Pons (tissue), 1 donor: ENCODE results near the gene PSMD10.
A peak's percentile ranks its signal among the peaks of the same experiment; 100 is the strongest.

Source experiments
- DNase-seq: peaks from one replicate; pipeline ENCODE4 v3.0.0-alpha.2; 2016; ENCODE audit warnings: low spot score

Gene PSMD10

DNA sequence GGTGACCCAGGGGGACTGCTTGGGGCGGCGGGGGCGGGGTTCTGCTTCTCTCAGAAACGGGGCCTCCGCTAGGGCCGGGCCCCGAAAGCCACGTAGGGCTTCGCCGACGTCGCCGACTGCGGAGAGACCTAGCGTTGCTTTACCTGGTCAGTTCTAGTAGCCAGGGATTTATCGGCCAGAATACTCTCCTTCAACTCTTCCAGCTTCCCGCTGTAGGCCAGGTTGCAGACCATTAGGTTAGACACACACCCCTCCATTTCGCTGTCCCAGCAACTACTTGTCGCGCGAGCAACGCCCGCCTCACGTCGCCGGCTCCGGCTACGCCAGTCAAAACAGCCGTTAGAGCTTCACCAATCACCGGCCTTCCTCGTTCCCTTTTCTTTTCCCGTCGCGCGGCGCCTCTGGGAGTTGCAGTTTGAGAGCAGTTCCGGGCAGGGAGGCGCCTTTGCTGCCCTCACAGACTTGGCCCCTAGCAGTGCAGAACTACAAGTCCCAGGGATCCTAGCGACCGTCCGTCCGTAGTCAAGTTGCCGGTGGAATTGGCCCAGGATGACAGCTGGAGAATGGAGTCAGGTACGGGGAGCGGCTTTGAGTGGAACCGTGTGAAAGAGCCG lies at the start of gene PSMD10, which contains the start of gene ATG4A:
PSMD10 (minus strand) TSS at position 279 of the 614 bp plus-strand sequence; CDS start at position 257, 22 bp downstream.
ATG4A (plus strand) TSS at position 515 of the 614 bp plus-strand sequence; CDS start at position 564, 49 bp downstream.
- DNase-seq: peak; percentile 97

DNA sequence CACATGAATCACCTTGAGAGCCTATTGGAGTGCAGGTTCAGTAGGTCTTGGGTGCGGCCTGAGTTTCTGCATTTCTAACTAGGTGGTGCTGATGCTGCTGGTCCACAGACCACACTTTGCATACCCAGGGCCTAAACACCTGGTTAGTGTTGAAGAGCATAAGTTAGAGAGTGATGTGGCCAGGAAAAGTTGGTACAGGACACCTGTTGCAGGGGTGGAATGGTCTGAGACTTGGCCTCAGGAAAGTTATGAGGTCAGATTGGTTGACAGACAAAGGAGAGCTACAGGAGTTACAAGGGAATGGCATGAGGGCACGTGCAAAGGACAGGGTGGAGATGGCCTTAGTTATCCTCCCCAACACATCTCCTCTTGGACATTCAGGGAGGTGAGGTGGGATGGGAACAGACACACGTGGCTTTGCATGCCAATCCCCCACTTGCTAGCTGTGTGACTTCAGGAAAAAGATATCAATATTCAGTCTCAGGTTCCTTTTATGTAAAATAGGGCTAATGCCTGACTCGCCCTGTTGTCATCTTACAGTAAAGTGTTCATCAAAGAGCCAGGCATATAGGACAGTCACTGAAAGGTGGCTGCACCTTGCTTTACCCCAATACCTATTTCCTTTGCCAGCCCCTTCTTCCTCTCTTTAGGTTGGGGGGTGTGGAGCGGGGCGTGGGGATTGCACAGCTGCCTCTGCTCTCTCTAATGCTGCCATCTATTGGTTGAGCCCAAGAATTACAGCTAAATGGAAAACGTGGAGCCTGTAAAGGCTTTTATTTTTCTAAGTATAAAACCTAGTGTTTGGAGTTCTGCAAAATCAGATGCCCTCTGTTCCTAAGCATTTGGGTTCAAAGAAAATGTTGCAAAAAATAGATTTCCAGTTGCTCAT lies 47.7 kb upstream of the PSMD10 start:
- DNase-seq: no peak

GRCh38 chrX:108134724-108135123 lies 43.4 kb upstream of the PSMD10 start:
- no peak for DNase-seq

- DNase-seq: peak; percentile 1
Measured at GRCh38 chrX:108132876-108133275, 41.5 kb upstream of the PSMD10 start.

DNA sequence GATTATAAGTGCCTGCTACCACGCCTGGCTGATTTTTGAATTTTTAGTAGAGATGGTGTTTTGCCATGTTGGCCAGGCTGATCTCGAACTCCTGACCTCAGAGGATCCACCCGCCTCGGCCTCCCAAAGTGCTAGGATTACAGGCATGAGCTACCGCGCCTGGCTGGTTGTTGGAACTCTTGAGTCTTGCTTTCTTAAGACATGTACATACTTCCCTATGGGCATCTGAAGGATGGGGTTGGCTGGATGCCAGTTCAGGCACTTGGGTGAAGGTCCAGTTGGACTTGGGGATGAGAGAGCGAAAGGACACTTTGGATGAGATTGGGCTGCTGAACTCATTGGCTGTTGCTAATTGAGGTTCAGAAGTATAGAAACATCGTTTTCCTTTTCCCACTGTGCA lies 40.7 kb upstream of the PSMD10 start:
- no peak for DNase-seq

DNA sequence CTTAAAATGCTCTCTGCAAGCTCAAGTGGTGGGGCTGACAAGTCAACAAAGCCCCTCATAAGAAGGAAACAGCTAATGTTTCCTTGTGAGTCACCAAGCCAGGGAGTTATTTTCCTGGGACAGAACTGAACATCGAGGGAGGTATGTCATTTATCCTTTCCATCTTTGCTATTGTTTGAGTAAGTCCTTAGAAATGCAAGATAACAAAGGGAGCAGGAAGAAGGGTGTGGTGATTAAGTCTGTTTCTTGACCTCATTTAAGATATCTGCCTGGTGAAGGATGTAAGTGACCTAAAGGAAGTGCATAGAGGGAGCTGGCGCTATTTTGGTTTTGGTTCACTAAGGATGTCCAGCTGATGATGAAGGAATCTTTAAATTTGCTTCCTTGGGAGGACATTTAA lies 40.1 kb upstream of the PSMD10 start:
- no peak for DNase-seq

GRCh38 chrX:108130889-108131288 lies 39.5 kb upstream of the PSMD10 start:
- DNase-seq: no peak

DNA sequence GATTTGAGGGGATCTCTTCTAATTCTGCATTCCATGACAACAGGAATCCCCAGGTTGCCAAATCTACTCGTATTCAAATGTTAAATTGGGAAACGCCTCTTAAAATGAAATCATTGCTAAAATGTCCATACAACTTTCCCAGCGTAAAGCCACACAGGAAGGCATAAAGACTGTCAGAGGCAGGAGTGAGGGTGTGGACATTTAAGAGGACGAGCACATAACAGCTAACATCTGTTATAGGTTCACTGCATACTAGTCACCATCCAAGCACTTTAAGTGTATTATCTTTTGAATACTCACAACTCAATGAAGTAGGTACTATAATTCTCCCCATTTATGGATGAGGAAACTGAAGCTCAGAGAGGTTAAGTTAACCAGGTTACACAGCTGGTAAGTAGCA lies 35.8 kb upstream of the PSMD10 start:
- no peak for DNase-seq

DNA sequence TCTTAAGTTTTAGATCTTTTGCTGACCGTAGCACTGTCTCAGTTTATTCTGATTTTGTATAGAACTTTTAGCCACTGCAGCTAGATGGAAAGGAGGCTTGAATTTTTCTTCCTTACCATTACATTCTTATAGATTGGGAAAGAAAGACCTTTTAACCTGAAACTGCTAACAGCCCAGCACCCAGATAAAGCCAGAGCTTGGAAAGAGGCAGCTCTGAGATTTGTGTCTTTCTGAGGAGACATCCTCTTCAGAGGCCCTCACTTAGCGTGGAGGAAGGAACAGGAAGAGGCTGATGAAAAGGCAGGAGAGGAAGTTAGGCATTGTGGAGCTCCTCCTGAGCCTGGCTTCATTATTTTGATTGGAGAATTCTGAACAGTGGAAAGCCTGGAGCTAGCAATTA lies 35.3 kb upstream of the PSMD10 start:
- DNase-seq: no peak

- no peak for DNase-seq
Measured at GRCh38 chrX:108123591-108124366, 32.4 kb upstream of the PSMD10 start.

GRCh38 chrX:108122748-108123147 lies 31.4 kb upstream of the PSMD10 start:
- no peak for DNase-seq

DNA sequence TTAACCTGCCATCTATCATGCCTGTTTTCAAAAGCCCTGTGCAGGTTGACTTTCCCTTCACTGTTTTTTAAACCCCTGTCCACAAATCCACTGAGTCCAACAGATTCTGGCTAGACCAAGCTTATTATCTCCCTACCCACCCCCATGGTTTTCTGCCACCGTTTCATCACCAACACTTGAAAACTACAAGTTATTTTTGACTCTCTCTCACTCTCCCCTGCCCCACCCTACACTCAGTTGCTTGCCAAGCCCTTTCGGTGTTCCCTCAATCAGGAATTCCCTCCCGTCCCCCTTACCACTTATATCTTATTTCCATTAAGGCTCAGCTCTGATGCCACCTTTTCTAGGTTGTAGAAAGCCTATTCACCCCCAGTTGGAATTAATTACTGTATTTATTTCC lies 29.9 kb upstream of the PSMD10 start:
- no peak for DNase-seq

DNA sequence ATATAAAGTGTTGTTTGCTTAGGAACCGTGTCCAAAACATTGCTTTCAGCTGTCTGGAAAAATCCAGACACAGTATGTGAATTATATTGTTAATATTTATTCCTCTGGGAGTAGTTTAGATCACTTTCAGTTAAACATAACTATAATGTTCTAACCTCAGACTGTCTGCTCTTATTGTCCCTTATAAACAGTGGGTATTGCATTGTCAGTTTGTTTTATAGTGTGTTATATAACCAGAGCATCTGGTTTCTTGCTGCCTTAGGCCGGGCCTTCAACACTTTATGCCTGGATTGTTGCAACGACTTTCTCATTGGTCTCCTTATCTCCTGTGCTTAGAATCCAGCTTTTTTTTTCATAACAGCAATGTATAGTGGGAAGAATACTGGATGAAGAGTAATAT lies 26.6 kb upstream of the PSMD10 start:
- no peak for DNase-seq

- DNase-seq: no peak
Measured at GRCh38 chrX:108114541-108114940, 23.2 kb upstream of the PSMD10 start.

DNA sequence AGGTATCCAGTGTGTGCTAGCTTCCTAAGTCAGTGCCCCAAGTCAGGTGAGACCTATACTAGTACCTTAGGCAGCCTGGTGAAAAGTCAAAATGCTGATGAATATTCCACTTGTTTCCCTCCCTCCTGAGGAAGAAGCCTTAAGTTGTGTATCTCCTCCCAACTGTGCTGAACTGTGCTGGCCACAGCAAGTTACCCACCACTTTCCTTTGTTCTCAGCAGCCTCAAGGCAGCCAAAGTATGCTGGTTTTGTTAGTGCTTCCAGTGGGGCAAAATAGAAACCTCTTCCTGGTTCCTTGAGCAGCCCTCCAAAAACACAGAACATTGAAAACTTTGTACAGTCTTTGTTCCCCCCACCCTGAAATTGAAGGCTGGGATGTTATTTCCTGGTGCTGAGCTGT lies 14.1 kb upstream of the PSMD10 start:
- no peak for DNase-seq

DNA sequence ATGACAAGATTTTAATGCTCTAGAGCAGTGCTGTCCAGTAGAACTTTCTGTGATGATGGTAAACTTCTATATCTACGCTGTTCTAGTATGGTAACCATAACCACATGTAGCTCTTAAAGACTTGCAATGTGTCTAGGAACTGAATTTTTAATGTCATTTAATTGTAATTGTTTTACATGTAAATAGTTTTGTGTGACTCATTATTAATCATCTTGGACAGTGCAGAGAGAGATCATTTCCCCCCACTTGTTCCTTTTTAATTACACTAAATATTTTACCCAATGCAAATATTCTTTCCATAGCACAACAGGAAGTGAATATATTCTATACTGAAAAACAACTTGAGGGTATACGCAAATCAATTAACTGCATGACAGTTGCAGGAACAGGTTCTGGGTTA lies 6.0 kb upstream of the PSMD10 start:
- no peak for DNase-seq

GRCh38 chrX:108091878-108092291 lies 543 bp upstream of the PSMD10 start:
- no peak for DNase-seq

DNA sequence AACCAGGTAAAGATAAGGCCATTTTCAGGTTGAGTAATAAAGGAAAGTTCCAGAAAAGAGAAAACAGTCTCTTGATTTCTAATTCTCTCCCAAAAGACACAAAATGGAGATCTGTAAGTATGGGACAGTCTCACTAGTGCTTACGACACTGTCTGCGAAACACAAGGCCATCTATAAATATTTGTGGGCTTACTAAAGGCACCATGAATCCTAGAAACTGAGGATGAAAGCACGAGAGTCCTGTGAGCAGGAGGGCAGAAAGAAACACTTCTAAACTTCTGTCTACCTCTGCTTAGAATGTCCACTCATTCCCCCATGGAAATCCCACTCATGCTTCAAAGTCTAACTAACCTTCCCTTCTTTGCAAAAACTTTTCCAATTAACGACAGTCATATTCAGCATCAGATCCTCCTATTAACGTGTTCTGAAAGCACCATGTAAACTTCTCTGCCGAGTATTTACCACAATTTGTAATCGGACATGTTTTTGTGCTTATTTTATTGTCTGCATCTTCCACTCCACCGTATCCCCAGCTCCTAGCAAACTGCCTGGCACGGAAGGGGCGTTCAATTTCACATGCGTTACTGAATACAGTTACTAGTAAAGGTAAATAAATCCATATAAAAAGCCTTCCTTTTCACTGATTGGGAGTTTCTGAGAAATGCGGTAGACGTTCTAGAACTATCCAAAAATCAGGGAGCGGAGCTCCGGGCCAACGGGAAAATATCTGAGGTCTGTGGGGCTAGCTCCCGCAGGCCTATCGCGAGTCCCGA lies 665 bp downstream of the PSMD10 start:
- peak; percentile 1 for DNase-seq

- no peak for DNase-seq
Measured at GRCh38 chrX:108088511-108088910, 2.8 kb downstream of the PSMD10 start.

DNA sequence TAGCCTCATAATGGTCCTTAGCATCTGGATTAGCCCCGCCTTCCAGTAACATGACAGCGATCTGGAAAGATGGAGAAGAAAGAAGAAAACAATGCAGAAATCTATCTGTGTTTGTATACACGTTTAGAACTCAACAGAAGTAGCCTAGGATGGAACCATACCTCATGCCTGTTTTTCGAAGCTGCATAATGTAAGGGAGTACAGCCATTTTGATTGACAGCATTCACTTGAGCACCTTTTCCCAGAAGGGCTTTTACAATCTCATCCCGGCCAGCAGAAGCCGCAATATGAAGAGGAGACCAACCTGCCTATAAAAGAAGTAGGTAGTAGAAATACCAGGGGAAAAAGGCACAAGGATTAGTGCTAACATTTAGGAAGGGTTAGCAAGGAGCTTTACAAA lies 3.5 kb downstream of the PSMD10 start:
- DNase-seq: no peak

- no peak for DNase-seq
Measured at GRCh38 chrX:108081110-108081509, 10.2 kb downstream of the PSMD10 start.

GRCh38 chrX:108072746-108073145 lies 18.6 kb downstream of the PSMD10 start:
- no peak for DNase-seq
